ENCODE results near the gene DRAP1.
A peak's percentile ranks its signal among the peaks of the same experiment; 100 is the strongest.
"Not testable (repeated sequence)": the region's sequence is repeated elsewhere in the genome, so short reads cannot be mapped to it uniquely, and the experiment has no call there.

DRAP1 gene

GRCh38 chr11:65886826-65887722 lies 32.2 kb upstream of the DRAP1 start:
- DNase-seq = no peak

GRCh38 chr11:65887723-65888162 lies 31.5 kb upstream of the DRAP1 start:
- DNase-seq = no peak

DNA sequence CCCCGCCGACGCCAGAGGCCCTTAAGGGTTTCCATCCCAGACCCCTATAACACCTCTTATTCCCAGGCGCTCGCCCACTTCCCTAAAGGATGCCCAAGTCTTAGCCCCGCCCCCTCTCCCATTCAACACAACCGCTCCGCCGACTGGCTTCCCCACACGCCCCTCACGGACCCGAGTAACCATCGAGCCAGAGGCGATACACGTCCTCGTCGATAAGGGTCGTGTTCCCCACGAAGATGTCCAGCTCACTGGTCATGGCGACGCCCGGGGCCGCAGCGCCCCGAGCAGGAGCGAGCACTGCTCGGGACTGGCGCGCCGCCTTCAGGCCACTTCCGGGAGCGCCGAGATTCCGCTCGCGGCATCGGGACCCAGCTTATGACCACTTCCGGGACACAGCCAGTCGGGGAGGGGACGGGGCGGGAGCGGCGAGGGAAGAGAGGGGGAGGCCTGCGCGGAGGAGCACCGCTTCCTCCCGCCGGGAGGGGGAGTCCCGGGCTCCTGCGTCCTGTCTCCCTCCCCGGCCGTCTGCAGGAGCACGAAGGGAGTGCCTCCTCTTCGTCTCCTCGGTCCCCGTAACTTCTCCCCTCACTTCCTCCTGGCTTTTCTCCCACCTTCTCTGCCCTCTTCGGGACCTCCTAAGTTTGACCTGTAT lies 30.9 kb upstream of the DRAP1 start, which contains the start of gene FIBP:
TSS of gene FIBP (minus strand) at position 309 of the 652 bp plus-strand sequence. CDS start at position 256, 53 bp downstream.
- DNase-seq = peak; percentile 97

DNA sequence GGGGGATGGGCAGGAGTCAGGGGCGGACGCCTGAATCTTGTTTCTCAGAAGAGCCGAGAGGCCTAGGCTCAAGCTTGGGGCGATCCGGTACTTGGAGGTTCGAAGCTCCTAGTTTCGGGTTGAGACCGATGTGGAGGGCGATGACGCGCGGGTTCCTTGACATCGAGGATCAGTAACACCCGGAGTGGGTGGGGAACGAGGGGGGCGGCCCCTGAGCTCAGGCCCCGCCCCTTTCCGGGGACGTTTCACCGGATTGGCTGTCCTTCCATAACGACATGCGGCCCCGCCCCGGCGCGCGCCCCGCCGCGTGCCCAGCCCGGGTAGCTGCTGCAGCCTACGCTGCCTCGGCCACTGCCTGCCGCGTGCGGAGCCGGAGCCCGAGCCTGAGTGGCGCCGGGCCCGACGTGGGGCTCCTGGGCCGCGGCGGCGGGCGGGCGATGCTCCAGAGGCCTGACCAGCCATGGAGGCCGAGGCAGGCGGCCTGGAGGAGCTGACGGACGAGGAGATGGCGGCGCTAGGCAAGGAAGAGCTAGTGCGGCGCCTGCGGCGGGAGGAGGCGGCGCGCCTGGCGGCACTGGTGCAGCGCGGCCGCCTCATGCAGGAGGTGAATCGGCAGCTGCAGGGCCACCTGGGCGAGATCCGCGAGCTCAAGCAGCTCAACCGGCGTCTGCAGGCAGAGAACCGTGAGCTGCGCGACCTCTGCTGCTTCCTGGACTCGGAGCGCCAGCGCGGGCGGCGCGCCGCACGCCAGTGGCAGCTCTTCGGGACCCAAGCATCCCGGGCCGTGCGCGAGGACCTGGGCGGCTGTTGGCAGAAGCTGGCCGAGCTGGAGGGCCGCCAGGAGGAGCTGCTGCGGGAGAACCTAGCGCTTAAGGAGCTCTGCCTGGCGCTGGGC lies 28.7 kb upstream of the DRAP1 start, which contains the start of gene CCDC85B:
TSS of gene CCDC85B (plus strand) at position 350 of the 895 bp plus-strand sequence. CDS start at position 461, 111 bp downstream.
- peak; percentile 97 for DNase-seq

DNA sequence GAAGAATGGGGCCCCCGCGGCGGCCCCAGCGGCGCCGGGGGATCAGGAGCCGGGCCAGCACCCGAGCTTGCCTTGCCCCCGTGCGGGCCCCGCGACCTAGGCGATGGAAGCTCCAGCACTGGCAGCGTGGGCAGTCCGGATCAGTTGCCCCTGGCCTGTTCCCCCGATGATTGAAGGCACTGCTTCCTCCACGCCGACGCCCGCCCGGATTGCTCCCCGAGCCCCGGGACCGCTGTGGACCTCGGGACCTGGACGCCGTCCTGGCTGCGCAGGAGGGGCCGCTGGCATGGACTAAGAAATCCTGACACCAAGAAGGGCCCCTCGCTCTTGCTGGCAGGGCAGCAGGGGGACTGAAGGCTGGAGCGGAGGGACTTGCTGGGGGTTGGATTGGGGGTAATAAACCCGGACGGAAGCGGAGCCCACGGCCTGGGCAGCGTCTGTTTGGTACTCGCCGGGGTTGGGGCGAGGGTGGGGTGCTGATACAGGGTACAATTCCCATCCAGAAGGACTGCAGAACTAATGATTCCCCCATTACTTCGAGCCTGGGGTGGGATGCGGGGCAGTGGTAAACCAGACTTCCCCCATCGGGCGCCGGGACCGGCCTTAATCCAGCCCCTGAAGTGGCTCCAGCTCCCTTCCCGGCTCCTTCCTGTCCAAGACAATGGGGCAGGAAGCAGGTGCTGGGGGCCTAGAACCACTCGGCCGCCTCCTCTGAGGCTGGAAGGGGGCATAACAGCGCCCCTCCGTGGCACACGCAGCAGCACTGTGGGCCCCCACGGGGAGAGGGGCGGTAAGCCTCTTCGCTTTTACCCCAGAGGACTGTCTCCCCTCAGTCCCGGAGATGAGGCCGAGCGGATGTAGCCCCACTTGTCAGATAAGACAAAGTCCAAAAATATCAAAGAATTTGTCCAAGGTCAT lies 27.7 kb upstream of the DRAP1 start:
- no peak for DNase-seq

- DNase-seq = not testable (repeated sequence)
These were observed 27.1 kb upstream of the DRAP1 start for GRCh38 chr11:65892137-65892540.

DNA sequence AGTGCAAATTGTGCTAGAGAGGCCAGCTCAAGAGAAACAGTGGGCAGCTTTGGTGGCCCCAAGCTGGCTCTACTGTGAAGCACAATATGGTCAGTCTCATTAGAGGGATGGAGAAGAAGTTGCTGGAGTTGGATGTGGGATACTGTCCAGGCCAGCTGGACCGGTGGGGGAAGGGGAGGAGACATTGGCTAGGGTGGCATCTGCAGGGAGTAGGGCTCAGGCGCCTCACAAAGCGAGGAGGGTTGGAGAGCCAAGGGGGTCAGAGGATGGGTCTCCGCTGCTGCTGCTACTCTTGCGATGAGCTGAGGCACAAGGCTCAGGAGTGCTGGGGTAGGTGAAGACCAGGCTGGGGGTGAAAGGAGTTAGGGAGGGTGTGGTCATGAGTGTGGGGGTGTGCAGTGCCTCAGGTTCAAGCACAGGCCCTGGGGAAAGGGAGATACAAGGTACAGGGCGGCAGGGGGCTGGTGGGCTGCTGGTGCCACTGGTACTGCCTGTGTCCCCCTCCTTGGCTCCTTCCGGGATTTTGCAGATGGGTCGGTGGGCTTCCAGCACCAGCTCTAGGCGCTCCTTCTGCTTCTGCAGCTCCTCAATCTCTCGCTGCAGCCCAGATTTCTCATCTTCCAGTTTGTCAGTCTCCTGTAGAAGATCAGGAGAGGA lies 26.4 kb upstream of the DRAP1 start:
- DNase-seq = no peak

- no peak for DNase-seq
These were observed 25.1 kb upstream of the DRAP1 start for GRCh38 chr11:65894034-65894591.

GRCh38 chr11:65895482-65895981 lies 23.7 kb upstream of the DRAP1 start:
- DNase-seq = no peak

DNA sequence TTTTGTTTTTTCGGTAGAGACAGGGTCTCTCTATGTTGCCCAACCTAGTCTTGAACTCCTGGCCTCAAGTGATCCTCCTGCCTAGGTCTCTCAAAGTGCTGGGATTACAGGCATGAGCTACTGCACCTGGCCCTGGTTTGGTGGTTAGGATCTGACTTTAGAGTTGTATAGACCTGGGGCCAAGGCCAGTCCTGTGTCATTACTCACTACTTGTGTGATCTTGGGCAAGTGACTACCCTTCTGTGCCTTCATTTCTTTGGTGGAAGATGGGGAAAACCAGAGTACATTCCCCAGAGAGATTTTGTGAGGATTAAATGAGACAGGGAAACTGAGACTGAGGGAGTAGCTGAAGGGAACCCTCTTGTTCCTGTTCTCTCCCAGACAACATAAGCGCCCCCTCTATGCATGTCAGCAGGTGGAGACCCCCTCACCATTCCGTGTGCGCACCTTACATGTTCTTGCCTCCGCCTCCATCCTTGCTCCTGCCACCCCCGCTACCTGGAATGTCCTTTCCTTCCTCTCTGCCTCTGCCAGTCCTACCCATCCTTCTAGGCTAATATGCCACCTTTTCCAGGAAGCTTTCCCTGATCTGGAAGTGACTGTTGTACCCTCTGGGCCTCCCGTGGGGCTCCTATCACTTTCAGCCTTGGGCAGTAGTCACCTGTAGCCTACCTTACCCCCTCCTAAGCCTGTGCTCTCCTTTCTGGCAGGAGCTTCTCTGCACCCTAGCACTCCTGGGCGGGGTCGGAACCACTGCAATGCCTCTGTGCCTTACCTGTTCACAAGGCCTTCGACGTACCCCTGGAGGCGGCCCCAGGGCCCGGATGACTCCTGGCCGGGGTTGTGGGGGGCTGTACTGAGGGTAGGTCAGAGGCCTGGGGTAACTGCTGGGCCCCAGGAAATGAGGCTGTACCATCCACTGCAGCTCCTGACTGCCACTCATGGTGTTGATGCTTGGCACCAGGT lies 22.9 kb upstream of the DRAP1 start:
- no peak for DNase-seq

DNA sequence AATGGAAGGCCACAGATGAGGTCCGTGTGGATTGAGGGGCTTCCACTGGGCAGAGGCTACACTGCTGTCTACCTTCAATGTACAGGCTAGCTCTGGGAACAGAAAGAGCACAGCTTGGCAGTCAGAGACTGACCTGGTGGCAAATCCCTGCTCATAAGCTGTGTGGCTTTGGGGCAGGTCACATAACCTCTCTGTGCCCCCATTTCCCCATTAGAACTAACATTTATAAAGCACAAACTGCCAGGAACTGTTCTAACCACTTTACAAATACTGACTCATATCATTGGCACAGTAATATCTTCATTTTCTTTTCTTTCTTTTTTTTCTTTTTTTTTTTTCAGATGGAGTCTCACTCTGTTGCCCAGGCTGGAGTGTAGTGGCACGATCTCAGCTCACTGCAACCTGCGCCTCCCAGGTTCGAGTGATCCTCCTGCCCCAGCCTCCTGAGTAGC lies 22.2 kb upstream of the DRAP1 start:
- no peak for DNase-seq

DNA sequence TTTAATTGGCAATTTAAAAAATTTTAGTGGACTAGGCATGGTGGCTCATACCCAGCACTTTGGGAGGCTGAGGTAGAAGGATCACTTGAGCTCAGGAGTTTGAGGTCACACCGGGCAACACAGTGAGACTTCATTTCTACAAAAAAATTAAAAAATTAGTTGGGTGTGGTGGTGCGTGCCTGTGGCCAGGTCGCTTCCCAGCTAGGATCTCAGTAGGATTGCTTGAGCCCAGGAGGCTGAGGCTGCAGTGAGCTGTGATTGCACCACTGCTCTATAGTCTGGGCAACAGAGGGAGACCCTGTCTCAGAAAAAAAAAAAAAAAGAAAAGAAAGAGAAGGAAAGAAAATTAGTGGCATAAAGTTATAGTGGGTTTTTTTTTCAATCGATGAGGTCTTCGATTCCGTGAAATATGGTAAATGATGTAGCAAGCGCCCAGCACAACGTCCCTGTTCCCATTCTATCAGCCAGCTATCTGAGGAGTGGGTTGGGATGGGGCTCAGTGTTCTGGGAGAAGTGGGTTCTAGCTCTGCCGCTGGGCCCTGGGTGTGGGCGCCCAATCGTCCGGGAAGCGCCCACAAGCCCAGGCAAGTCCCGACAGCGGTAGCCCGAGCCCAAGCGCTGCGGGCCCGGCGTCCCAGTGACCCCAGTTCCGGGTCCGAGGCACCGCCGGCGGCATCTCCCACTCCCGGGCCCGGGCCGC lies 20.4 kb upstream of the DRAP1 start:
- DNase-seq = no peak

- DNase-seq = no peak
These were observed 19.7 kb upstream of the DRAP1 start for GRCh38 chr11:65899356-65900124.

DNA sequence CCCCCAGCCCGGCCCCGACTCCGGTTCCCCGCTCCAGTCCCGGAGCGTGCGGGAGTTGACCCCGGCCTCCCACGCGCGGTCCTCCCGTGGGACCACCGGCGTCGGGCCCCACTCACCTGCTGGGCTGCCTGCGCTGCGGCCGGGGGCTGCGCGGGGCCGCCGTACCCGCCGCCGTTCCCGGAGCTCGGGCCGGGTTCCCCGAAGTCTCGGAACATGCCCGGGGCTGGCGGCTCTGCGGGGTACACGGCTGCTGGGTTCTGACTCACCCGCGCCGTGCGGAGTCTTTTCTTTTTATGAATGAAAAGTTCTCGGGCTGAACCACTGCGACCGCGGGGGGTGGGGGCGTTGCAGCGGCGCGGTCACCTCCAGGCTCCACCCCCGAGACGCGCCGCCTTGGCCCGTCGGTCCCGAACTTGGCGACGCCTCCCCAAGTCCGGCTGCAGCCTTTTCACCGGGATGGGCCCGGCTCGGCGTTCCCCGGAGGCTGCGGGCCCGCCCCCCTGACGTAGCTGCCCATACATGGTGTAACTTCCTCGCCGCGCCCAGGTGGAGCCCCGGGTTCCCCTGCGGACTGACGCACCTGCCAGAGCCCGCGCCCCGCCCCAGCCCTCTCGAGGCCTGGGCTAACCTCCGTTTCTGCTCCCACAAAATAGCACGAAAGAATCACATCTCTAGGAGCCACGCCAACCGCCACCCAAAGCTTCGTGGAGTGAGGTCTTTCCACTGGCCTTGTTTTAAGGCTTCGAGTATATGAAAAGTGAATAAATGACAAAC lies 18.9 kb upstream of the DRAP1 start, which contains the start of gene FOSL1:
TSS of gene FOSL1 (minus strand) at position 264 of the 774 bp plus-strand sequence. CDS start at position 215, 49 bp downstream.
- peak; percentile 82 for DNase-seq

- no peak for DNase-seq
These were observed 18.4 kb upstream of the DRAP1 start for GRCh38 chr11:65900899-65901180.

DNA sequence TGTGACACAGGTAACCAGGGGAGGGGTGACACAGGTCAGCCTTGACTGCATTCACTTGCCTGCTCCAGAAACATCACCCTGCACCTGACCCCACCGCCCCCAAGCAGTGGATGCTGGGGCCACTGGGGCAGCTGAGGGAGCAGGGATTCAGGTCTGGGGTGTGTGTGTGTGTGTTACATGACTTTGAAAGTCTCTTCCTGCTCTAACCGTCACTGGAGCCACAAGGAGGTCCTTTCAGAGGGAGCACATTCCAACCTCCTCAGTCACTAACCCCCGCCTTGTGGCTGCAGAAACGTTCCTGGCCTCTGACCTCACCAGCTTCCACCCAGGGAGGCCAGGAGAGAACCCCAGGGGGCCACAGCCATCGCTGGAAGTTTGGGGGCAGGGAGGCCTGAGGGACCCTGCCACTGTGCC lies 16.2 kb upstream of the DRAP1 start:
- no peak for DNase-seq

GRCh38 chr11:65903715-65904114 lies 15.5 kb upstream of the DRAP1 start:
- DNase-seq = no peak

Data from NCI-H345 (cell line).